Spleen (tissue), 7 donors: ENCODE data around the gene OGT.

Source experiments
- POLR2AphosphoS5 ChIP-seq, 3 donors: sonication (generic); formaldehyde crosslinking; IDR thresholded peaks; one replicate each; pipeline ENCODE4 v1.5.1; 2017; ENCODE audit warnings: antibody characterized with exemption in 3 of 3
- TF ChIP-seq, protein P1 (sequence below), 11 experiments: fragments of 200-600 bp in 7 of 11; fragments of 450-650 bp in 4 of 11; sonication (generic) in 4 of 11; IDR thresholded peaks in 8 of 11; conservative IDR thresholded peaks in 3 of 11; 1 replicate in 7 of 11; 2 replicates in 4 of 11; pipeline versions ENCODE4 v1.4.0 to v1.8.0; 2016 to 2021; ENCODE audit warnings: antibody characterized with exemption in 11 of 11, inconsistent platforms in 4 of 11, mild to moderate bottlenecking in 1 of 11
- donor health status: DM: no; HTN: no; CAD: no; lungs with moderate emphysema.
- donor health status: DM: no; HTN: no; CAD: no.
- donor health status: DM: no; HTN: no; CAD: no.

GRCh38 chrX:71542411-71542810, 9.5 kb downstream of the OGT start:
- TF ChIP-seq, protein P1, sequence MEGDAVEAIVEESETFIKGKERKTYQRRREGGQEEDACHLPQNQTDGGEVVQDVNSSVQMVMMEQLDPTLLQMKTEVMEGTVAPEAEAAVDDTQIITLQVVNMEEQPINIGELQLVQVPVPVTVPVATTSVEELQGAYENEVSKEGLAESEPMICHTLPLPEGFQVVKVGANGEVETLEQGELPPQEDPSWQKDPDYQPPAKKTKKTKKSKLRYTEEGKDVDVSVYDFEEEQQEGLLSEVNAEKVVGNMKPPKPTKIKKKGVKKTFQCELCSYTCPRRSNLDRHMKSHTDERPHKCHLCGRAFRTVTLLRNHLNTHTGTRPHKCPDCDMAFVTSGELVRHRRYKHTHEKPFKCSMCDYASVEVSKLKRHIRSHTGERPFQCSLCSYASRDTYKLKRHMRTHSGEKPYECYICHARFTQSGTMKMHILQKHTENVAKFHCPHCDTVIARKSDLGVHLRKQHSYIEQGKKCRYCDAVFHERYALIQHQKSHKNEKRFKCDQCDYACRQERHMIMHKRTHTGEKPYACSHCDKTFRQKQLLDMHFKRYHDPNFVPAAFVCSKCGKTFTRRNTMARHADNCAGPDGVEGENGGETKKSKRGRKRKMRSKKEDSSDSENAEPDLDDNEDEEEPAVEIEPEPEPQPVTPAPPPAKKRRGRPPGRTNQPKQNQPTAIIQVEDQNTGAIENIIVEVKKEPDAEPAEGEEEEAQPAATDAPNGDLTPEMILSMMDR (IDR thresholded peaks at IDR 0.05 in 8 of 11, conservative IDR thresholded peaks at IDR 0.05 in 3 of 11) = no peak
- TF ChIP-seq POLR2AphosphoS5 (IDR thresholded peaks at IDR 0.05) = no peak
